A549 (cell line): ENCODE results near the gene C16orf54. TPM values are rescaled to one million over a fixed set of nuclear protein-coding genes. Genes with fewer than 3 reads are reported as not detected.
"Not testable (repeated sequence)": the region's sequence is repeated elsewhere in the genome, so short reads cannot be mapped to it uniquely, and the experiment has no call there.

Experiments
- ATAC-seq, 2 experiments: fragments of 200-7000 bp in 1 of 2; fragments of >200 bp in 1 of 2; cut with Nextera tagmentation in 1 of 2; cut with Tn5 transposase in 1 of 2; 3 replicates each; pipeline versions ENCODE4 v1.8.0 to v1.9.1; 2018 to 2020; ENCODE audit warnings: mild to moderate bottlenecking in 1 of 2, moderate library complexity in 1 of 2
- CTCF ChIA-PET: fragments of 300-600 bp; sonication (Branson Sonifier 250); formaldehyde crosslinking; extraction: SDS; loops from one replicate; lab custom pipeline; 2021; ENCODE audit warnings: antibody characterized with exemption, inconsistent platforms; lab: Yijun Ruan, JAX
- POLR2A ChIA-PET: fragments of 350-600 bp; formaldehyde crosslinking; extraction: SDS; loops from one replicate; lab custom pipeline; 2021; ENCODE audit warnings: antibody characterized with exemption, inconsistent platforms; lab: Yijun Ruan, JAX
- DNase-seq, 2 experiments: peaks; one replicate each; pipeline versions ENCODE4 v3.0.0 to v3.0.0-alpha.2; 2011 to 2016; ENCODE audit warnings: low read depth in 1 of 2, low spot score in 1 of 2
- FAIRE-seq: peaks from 2 replicates; lab custom pipeline; 2011; peaks lifted over from hg19 to GRCh38; lab: Jason Lieb, UNC
- H3K27ac ChIP-seq, 2 experiments: fragments of >200 bp; sonication (Bioruptor Twin); formaldehyde crosslinking; 3 replicates each; pipeline ENCODE4 v1.5.1; 2016 to 2017
- H3K4me1 ChIP-seq: fragments of >200 bp; sonication (Bioruptor Twin); formaldehyde crosslinking; 3 replicates; pipeline ENCODE4 v1.6.1; 2016
- H3K4me2 ChIP-seq: fragments of >200 bp; sonication (Bioruptor Twin); formaldehyde crosslinking; 3 replicates; pipeline ENCODE4 v1.6.1; 2016
- H3K4me3 ChIP-seq: fragments of >200 bp; sonication (Bioruptor Twin); formaldehyde crosslinking; 3 replicates; pipeline ENCODE4 v1.5.1; 2016
- H3K9me3 ChIP-seq: fragments of >200 bp; sonication (Bioruptor Twin); formaldehyde crosslinking; 3 replicates; pipeline ENCODE4 v1.6.1; 2016
- CEBPB ChIP-seq, 2 experiments: fragments of >200 bp in 1 of 2; sonication (Bioruptor Twin) in 1 of 2; formaldehyde crosslinking in 1 of 2; IDR thresholded peaks; 2 replicates each; pipeline ENCODE4 v1.6.1; 2012 to 2016
- EP300 ChIP-seq, 2 experiments: fragments of >200 bp; sonication (Bioruptor Twin); formaldehyde crosslinking; IDR thresholded peaks; 2 replicates in 1 of 2; 3 replicates in 1 of 2; pipeline ENCODE4 v1.6.1; 2016 to 2017
- MYC ChIP-seq: IDR thresholded peaks from 2 replicates; pipeline ENCODE4 v1.6.1; 2012; ENCODE audit warnings: mild to moderate bottlenecking, inconsistent platforms, low read length, improper control_type of control experiment, borderline replicate concordance
- RAD21 ChIP-seq, 2 experiments: fragments of >200 bp in 1 of 2; sonication (Bioruptor Twin) in 1 of 2; formaldehyde crosslinking in 1 of 2; IDR thresholded peaks in 1 of 2; conservative IDR thresholded peaks in 1 of 2; 2 replicates in 1 of 2; 3 replicates in 1 of 2; pipeline ENCODE4 v1.6.1; 2012 to 2018; ENCODE audit warnings: inconsistent platforms in 1 of 2
- RNF2 ChIP-seq: fragments of 200-600 bp; sonication (generic); IDR thresholded peaks from 2 replicates; pipeline ENCODE4 v1.6.1; 2016; ENCODE audit warnings: low read depth, mild to moderate bottlenecking, antibody characterized with exemption, moderate library complexity, borderline replicate concordance
- SMC3 ChIP-seq: fragments of >200 bp; sonication (Bioruptor Twin); formaldehyde crosslinking; IDR thresholded peaks from 3 replicates; pipeline ENCODE4 v1.6.1; 2018; ENCODE audit warnings: inconsistent platforms
- TFCP2L1 ChIP-seq: fragments of 250-450 bp; sonication (Bioruptor Pico); IDR thresholded peaks from 2 replicates; pipeline ENCODE4 v1.5.0; 2021; ENCODE audit warnings: mild to moderate bottlenecking
- ZNF302 ChIP-seq: fragments of 250-450 bp; sonication (Bioruptor Pico); IDR thresholded peaks from 2 replicates; pipeline ENCODE4 v1.9.0; 2021; ENCODE audit warnings: inconsistent platforms, mild to moderate bottlenecking, moderate library complexity
- WGBS: methylation state at CpG from one replicate; pipeline ENCODE4 v1.1.6; 2017; ENCODE audit errors: missing lambda C conversion rate; 5-methylcytosine and 5-hydroxymethylcytosine counted together
- polyA plus RNA-seq, 4 experiments: library from polyadenylated mRNA; depleted of rRNA in 3 of 4; stranded (reverse); fragments of >200 nt; fragmentation: RNase III in 1 of 4; extraction: RNeasy Plus Mini Kit Qiagen cat#74134 plus additional on column Dnase treatment in 1 of 4; gene quantifications; 2 replicates in 3 of 4; 3 replicates in 1 of 4; pipeline ENCODE4 v1.2.3, GENCODE V29; 2011 to 2017
- TF ChIP-seq, protein P1 (sequence below): IDR thresholded peaks from 2 replicates; pipeline ENCODE4 v1.6.1; 2012
- TF ChIP-seq, protein P2 (sequence below): fragments of >200 bp; sonication (Bioruptor Twin); formaldehyde crosslinking; IDR thresholded peaks from 3 replicates; pipeline ENCODE4 v1.5.1; 2016
- TF ChIP-seq, protein P3 (sequence below): fragments of 450-650 bp; IDR thresholded peaks from 2 replicates; pipeline ENCODE4 v1.6.1; 2014; ENCODE audit warnings: antibody characterized with exemption
- TF ChIP-seq, protein P4 (sequence below): IDR thresholded peaks from 2 replicates; pipeline ENCODE4 v1.6.1; 2012; ENCODE audit warnings: low read depth, borderline replicate concordance

C16orf54 gene
- polyA plus RNA-seq, 2 of the 4 experiments (the other 2 are of a cell fraction) = not detected

DNA sequence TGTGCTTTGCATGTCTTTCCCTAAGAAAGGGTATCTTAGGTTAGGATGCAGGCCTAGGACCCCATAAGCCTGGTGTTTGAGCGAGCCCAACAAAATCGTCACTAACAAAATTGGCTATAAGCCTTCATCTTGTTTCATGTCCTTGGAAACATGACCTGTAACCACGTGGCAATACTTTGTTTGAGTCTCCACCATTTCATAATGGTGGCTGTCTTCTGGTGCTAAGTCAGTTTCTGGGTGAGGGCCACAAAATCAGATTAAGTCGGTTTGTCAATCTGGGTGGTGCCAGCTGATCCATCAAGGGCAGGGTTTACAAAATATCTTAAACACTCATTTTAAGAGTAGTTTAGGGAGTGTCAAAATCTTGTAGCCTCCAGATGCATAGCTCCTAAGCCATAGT, 33.0 kb downstream of the C16orf54 start:
- ATAC-seq (no peak), FAIRE-seq (no peak), DNase-seq (no peak)
- ChIA-PET POLR2A (no interaction called here), CTCF (interaction anchor here (0.6 to 2.4 kb wide), 5 partner anchors 13 to 25 kb away, joined by 3 to 16 read pairs (median 5); no protein-coding TSS in a partner anchor)
- Histone ChIP-seq H3K9me3 (no peaks in the 10 kb centered on the region), H3K27ac (no peak overlapping the region), H3K4me1 (peaks cover 6% of the 10 kb centered on the region; the same call in 1 of the 3 replicates), H3K4me2 (no peak overlapping the region), H3K4me3 (no peak overlapping the region)
- WGBS = 62% methylated on average over 4 of the region's 4 CpGs
- no peak for TF ChIP-seq CEBPB (IDR thresholded peaks at IDR 0.05)

DNA sequence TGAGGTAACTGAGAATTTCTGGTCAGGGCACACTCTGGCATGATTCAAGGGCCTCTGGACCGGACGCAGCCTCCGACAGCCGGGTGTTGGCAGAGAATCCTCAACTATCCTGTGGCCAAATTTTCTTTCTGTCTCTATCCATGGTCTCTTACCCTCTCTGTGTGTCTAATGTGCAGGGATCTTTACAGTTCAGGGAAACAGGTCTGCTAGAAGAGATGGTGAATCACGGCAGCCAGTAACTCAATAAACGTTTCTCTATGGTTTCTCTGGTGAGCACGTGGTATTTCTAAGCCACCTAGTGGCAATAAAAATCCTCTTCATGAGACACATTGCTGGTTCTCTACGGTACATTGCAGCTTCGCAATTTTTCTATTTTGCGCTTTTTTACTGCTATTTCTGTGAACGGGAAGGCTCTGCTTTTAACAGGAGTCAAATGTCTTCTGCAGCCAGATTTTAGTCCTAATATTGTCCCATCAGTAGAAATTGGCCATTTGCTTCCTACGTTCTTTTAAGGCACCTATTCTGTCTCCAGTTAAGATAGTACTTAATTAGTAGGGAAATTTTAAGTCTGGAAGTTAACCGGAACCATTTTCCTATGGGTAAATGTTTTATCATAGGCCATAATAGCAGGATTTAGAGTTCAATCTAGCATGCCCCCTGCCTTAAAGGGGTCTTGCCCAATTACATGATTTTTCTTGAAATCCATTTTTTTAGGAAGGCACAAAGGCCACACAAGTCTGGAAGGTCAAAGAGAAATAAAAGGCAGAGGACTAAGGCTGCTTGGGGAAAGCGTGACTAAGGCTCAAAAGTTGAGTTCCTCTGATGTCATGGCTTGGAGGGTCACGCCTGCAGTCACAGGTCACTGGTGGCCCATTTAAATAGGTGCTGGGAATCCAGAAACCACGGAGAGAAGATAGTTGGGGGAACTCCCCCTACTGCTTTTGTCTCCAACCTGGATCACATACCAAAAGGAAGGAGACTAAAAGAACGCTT, 35.3 kb downstream of the C16orf54 start:
- CTCF ChIA-PET = interaction anchor here (1.1 to 1.9 kb wide), 6 partner anchors 8 to 44 kb away, joined by 3 to 19 read pairs (median 6); no protein-coding TSS in a partner anchor
- 62% methylated on average over 17 of the region's 17 CpGs for WGBS
- Histone ChIP-seq H3K4me1 (peaks cover 6% of the 10 kb centered on the region; the same call in 1 of the 3 replicates), H3K27ac (no peak overlapping the region), H3K4me3 (no peak overlapping the region), H3K9me3 (no peaks in the 10 kb centered on the region), H3K4me2 (peak overlapping the region; percentile 37; the same call in 2 of the 3 replicates)
- TF ChIP-seq, protein P1, sequence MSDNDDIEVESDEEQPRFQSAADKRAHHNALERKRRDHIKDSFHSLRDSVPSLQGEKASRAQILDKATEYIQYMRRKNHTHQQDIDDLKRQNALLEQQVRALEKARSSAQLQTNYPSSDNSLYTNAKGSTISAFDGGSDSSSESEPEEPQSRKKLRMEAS = peak; percentile 96
- TF ChIP-seq RAD21 (conservative IDR thresholded peaks at IDR 0.05 in 1 of 2, IDR thresholded peaks at IDR 0.05 in 1 of 2) (peak in 1 of 2 experiments; percentile 37; a peak in 2 of 5 replicates), EP300 (IDR thresholded peaks at IDR 0.05) (no peak), ZNF302 (CRISPR knock-in tag) (no peak), RNF2 (no peak), TFCP2L1 (CRISPR knock-in tag) (no peak), MYC (peak; percentile 80; the same call in 1 of the 2 replicates), SMC3 (peak; percentile 43; the same call in 2 of the 3 replicates)
- TF ChIP-seq, protein P2, sequence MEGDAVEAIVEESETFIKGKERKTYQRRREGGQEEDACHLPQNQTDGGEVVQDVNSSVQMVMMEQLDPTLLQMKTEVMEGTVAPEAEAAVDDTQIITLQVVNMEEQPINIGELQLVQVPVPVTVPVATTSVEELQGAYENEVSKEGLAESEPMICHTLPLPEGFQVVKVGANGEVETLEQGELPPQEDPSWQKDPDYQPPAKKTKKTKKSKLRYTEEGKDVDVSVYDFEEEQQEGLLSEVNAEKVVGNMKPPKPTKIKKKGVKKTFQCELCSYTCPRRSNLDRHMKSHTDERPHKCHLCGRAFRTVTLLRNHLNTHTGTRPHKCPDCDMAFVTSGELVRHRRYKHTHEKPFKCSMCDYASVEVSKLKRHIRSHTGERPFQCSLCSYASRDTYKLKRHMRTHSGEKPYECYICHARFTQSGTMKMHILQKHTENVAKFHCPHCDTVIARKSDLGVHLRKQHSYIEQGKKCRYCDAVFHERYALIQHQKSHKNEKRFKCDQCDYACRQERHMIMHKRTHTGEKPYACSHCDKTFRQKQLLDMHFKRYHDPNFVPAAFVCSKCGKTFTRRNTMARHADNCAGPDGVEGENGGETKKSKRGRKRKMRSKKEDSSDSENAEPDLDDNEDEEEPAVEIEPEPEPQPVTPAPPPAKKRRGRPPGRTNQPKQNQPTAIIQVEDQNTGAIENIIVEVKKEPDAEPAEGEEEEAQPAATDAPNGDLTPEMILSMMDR = peak; percentile 55; the same call in 2 of the 3 replicates
- TF ChIP-seq, protein P3, sequence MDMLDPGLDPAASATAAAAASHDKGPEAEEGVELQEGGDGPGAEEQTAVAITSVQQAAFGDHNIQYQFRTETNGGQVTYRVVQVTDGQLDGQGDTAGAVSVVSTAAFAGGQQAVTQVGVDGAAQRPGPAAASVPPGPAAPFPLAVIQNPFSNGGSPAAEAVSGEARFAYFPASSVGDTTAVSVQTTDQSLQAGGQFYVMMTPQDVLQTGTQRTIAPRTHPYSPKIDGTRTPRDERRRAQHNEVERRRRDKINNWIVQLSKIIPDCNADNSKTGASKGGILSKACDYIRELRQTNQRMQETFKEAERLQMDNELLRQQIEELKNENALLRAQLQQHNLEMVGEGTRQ = peak; percentile 77
- TF ChIP-seq, protein P4, sequence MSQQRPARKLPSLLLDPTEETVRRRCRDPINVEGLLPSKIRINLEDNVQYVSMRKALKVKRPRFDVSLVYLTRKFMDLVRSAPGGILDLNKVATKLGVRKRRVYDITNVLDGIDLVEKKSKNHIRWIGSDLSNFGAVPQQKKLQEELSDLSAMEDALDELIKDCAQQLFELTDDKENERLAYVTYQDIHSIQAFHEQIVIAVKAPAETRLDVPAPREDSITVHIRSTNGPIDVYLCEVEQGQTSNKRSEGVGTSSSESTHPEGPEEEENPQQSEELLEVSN = peak; percentile 46; the same call in 1 of the 2 replicates
- POLR2A ChIA-PET = no interaction called here
- FAIRE-seq (peak; percentile 28), DNase-seq (peak; percentile 66 to 73), ATAC-seq (peak; percentile 97 to 98)

DNA sequence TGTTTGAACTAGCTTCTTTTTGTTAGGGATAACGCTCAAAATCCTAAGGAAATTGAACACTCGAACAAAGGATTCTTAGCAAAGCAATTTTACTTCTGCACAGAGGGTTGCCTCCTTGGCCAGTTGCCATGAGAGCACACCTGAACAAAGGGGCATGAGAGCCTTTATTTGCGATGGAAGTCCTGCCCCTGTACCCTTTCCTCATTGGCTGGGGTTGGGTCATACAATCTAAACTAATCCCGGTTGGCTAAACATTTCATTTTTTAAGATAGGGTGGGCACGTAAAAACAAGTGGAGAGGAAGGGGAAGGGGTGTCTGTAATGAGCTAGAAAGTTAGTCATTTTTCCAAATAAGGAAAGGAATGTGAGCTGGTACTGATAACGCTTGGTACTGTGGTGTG, 36.1 kb downstream of the C16orf54 start:
- CTCF ChIA-PET = interaction anchor here (0.6 to 1.9 kb wide), 8 partner anchors 9 to 296 kb away, joined by 3 to 19 read pairs (median 4); no protein-coding TSS in a partner anchor
- DNase-seq, ATAC-seq, H3K4me3 ChIP-seq, H3K27ac ChIP-seq, POLR2A ChIA-PET, FAIRE-seq, H3K9me3 ChIP-seq, H3K4me1 ChIP-seq, H3K4me2 ChIP-seq: not testable (repeated sequence)
- 90% methylated on average over 6 of the region's 6 CpGs for WGBS
